HG02840 (cell line): ENCODE measurements around the gene MMP19.
"Not testable (repeated sequence)": the region's sequence is repeated elsewhere in the genome, so short reads cannot be mapped to it uniquely, and the experiment has no call there.

Experiments used
- ATAC-seq: cut with Tn5 transposase; IDR thresholded peaks from one replicate; pipeline ENCODE4 v1.9.1; 2021; ENCODE audit warnings: mild to moderate bottlenecking, moderate library complexity, moderate number of reproducible peaks; ENCODE audit not compliant: unreplicated experiment, low FRiP score

Gene MMP19, protein sequence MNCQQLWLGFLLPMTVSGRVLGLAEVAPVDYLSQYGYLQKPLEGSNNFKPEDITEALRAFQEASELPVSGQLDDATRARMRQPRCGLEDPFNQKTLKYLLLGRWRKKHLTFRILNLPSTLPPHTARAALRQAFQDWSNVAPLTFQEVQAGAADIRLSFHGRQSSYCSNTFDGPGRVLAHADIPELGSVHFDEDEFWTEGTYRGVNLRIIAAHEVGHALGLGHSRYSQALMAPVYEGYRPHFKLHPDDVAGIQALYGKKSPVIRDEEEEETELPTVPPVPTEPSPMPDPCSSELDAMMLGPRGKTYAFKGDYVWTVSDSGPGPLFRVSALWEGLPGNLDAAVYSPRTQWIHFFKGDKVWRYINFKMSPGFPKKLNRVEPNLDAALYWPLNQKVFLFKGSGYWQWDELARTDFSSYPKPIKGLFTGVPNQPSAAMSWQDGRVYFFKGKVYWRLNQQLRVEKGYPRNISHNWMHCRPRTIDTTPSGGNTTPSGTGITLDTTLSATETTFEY

DNA sequence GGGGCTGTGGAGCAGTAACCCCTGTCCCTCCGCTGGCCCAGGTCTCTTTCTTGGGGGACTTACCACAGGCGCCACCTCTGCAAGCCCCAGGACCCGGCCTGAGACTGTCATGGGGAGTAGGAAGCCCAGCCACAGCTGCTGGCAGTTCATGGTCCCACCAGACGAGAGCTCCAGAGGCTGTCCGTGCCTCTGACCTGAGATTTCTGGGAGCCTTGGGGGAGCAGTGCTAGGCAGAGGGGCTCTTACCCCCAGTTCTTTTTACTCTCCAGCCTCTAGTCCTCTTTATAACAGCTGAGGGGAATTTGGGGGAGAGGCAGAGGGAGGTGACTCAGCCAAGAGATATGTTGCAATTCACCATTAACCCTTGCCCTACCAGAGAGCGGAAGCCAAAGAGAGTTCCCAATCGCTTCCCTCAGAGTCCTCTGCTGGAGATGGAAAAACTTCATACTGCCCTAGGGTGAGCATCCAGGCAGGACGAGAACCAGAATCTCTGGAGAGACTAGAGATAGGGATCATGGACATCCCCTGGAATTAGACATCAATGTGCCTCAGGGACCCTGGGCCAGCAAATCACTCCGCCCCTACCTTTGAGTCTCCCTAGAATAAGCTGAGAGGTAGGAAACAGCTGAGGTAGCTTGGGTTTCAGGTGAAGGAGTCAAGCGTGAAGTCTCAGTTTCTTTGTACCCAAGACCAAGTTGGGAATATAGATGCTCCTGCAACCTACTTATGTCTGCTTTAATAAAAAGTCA lies at the start of gene MMP19:
TSS of gene MMP19 (minus strand) at position 256 of the 749 bp plus-strand sequence. CDS start at position 150, 106 bp downstream.
- no peak for ATAC-seq

DNA sequence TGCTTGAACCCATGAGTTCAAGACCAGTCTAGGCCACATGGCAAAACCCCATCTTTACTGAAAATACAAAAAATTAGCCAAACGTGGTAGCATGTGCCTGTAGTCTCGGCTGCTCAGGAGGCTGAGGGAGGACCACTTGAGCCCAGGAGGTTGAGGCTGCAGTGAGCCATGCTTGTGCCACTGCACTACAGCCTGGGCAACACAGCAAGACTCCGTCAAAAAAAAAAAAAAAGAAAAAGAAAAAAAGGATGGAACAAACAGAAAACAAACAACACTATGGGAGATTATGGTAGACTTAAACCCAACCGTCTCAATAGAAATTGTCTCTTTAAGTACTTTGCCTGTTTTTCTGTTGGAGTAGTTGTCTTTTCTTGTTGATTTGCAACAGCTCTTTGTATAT lies 48.6 kb upstream of the MMP19 start:
- no peak for ATAC-seq

DNA sequence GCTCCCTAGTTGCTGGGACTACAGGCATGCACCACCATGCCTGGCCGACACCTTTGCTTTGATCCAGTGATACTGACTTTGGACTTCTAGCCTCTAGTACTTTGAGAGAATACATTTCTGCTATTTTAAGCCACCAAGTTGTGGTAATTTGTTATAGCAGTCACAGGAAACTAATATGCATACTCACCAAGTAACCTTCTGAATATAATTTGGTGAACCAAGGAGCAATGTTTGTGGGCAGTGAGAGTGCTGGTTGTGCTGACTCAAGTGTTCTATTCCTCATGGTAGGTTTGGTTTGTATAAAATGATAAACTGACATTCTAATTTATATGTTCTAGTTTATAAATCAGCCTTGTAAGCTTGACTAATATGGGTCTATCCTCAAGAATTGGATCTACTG lies 42.4 kb upstream of the MMP19 start:
- no peak for ATAC-seq

DNA sequence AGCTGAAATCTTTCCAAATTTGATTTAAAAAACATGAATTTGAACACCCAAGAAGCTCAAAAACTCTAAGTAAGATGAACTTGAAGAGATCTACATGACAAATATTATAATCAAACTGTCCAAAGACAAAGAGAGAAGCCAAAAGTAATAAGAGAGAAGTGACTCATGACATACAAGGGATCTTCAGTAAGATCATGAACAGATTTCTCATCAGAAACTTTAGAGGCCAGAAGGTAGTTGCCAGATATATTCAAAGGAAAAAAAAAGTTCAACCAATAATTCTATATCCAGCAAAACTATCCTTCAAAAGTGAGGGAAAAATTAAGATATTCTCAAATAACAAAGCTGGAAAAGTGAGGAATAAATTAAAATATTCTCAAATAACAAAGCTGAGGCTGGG lies 35.1 kb upstream of the MMP19 start:
- ATAC-seq, result no peak

DNA sequence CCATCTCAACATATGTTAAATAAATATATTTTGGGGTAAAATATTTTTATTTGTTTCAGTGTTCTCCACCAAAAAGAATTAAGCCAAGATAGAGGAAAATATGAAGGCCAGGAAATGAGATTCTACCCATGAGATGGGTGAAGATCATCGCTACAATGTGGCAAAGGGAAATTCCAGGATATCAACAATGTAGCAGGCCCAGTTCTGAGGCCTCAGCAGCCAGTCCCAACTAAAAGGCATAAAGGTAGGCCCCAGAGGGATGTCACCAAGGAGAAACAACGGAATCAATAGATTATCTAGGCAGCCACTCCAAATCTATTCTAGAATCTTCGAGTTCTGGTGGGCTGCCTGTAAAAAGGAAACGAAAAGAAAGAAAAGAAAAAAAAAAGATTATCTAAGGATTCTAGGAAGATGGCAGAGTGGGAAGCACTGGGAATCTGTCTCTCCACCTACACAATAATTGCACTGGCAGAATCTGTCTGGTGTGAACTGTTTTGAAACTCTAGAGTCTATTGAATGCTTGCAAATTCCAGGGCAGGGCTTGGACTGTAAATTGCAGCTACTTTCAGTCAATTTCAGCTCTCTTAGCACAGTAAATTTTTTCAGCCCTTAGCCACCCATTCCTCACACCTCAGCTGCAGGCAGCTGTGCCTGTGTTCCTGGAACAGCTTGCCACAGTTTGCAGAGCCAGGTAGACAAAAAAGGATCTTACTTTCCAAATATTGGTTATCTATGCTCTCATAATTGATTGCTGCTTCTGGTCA lies 33.1 kb upstream of the MMP19 start:
- ATAC-seq, result no peak

DNA sequence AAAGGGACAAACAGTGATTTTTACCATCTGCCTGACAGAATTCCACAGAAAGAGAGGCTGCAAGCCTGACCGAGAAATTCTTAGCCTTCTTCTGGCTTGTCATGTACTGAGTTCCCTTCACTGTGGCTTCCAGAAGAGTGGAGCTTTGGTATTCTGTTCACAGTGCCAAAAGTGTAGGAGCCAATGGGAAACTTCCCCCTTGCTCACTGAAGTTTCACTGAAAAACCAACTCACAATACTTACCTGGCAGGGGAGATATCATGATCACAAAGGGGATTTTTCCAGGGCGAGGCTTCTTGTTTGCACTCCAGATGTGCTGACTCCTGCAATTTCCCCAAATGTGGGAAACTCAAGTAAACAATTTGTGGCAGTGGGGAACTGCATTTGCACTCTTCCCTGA lies 31.7 kb upstream of the MMP19 start:
- ATAC-seq, result no peak

DNA sequence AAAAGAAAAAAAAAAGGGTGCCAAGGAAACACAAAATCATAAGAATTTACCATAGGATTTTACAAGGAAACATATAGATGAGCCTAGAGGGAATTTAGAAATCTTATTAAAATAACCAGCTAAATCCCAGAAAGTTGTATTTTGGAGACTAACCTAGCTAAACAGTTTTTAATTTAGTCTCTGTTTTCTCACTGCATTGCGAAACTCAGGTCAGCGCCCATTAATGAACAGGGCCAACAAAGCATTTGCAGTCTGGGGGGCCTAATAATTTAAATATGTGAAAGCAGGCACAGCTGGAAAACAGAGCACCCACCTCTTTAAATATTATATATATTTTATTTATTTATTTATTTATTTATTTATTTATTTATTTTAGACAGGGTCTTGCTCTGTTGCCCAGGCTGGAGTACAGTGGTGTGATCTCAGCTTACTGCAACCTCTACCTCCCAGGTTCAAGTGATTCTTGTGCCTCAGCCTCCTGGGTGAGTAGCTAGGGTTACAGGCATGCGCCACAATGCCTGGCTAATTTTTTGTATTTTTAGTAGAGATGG lies 23.8 kb upstream of the MMP19 start:
- not testable (repeated sequence) for ATAC-seq

DNA sequence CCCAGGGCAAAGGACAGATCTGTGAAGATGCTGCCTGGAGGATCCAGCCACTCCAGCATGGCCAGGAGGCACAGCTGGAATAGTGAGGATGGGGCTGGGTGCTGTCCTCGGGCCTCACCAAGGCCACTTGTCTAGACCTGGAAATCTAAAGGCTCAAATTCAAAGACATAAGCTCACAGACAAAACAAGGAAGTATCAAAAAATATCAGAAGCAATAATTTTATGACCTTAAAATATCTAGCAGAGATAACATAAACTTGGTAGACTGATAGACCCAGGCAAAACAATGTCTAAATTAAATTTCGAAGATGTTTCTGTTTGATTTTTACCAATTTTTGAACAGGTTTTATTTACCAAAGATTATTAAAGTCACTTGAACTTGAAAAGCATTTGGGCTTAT lies 22.6 kb upstream of the MMP19 start:
- no peak for ATAC-seq

DNA sequence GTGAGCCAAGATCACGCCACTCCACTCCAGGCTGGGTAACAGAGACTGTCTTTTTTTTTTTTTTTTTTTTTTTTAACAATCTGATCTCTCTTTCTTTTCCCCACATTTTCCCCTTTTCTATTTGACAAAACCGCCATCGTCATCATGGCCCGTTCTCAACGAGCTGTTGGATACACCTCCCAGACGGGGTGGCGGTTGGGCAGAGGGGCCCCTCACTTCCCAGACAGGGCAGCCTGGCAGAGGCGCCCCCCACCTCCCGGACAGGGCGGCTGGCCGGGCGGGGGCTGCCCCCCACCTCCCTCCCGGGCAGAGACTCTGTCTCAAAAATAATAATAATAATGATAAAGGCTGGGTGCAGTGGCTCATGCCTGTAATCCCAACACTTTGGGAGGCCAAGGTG lies 20.2 kb upstream of the MMP19 start:
- not testable (repeated sequence) for ATAC-seq

DNA sequence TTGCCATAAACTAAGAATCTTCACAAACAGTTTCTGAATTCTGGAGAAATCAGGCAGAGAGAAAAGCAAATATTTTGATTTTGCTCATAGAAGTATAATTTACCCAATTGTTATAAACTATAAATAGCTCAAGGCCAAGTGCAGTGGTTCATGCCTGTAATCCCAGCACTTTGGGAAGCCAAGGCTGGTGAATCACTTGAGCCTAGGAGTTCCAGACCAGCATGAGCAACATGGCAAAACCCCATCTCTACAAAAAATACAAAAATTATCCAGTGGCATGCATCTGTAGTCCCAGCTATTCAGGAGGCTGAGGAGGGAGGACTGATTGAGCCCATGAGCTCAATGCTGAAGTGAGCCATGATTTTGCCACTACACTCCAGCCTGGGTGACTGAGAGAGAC lies 19.6 kb upstream of the MMP19 start:
- no peak for ATAC-seq

DNA sequence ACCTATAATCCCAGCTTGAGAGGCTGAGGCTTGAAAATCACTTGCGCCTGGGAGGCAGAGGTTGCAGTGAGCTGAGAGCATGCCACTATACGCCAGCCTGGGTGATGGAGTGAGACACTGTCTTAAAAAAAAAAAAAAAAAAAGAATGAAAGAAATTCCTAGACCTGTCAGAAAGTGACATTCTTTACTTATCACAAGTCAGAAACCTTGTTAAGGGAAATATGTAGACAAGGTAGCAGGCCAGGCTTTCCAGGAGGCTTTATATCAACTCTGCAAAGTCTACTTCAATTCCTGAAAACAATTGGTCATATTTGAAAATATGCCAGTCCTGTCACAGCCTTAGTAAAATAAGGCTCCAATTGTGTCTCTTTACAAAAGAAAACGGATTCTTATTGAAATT lies 19.1 kb upstream of the MMP19 start:
- ATAC-seq, result no peak

DNA sequence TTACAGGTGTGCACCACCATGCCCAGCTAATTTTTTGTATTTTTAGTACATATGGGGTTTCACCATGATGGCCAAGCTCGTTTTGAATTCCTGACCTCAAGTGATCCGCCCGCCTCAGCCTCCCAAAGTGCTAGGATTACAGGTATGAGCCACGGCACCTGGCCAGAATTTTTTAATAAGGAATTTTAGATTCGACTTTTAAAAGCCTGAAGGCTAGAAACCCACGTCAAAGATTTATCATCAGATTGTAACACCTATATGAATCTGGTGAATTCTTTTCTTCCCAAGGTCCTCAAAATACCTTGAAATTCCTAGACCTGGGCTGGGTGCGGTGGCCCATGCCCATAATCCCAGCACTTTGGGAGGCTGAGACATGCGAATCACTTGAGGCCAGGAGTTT lies 18.7 kb upstream of the MMP19 start:
- no peak for ATAC-seq

DNA sequence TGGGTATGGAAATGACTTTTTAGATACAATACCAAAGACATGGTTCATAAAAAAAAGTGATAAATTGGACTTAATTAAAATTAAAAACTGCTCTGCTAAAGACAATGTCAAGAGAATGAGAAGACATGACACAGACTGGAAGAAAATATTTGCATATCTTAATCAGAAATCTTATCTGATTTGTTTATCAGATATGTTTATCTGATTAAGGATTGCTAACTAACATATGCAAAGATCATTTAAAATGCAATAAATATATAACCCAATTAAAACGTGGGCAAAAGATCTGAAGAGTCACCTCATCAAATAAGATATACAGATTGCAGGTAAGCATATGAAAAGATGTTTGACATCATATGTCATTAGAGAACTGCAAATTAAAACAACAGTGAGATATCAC lies 10.0 kb upstream of the MMP19 start:
- ATAC-seq, result no peak

DNA sequence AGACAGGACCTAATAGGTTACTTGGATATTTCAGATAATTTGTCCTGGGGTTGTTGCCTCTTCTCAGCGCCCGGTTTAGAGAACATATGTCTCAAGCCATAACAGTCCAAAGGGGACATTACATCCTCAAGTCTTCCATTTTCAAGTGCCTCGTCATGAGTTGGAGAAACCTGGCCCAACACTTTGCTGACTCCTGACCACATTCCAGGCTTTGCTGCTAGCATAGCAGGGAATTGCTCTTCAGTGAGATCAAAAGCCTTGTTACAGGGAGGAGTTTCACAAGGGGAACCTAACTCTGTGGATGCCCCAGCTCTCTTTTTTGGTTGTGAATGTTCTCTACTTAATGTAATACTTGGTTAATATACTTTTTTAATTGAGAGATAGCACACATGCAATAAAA lies 8.2 kb upstream of the MMP19 start:
- ATAC-seq, result no peak

DNA sequence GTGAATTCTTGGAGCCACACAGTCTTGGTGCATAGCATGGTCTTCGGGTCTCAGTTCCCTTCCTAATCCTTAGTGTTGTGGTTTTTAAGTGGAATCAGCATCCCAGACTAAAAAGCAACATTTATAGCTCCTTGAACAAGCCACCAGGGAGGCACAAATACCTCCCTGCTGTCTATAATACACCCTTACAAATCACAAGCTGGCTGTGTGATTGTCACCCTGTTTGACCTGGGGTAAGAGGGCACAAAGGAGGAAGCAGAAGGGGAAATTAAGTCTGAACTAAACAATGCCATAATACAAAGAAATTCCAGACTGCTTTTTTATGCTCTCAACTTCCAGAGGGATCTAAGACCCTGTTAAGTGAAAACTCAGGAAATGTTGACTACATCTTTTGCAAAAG lies 7.7 kb upstream of the MMP19 start:
- ATAC-seq, result no peak

DNA sequence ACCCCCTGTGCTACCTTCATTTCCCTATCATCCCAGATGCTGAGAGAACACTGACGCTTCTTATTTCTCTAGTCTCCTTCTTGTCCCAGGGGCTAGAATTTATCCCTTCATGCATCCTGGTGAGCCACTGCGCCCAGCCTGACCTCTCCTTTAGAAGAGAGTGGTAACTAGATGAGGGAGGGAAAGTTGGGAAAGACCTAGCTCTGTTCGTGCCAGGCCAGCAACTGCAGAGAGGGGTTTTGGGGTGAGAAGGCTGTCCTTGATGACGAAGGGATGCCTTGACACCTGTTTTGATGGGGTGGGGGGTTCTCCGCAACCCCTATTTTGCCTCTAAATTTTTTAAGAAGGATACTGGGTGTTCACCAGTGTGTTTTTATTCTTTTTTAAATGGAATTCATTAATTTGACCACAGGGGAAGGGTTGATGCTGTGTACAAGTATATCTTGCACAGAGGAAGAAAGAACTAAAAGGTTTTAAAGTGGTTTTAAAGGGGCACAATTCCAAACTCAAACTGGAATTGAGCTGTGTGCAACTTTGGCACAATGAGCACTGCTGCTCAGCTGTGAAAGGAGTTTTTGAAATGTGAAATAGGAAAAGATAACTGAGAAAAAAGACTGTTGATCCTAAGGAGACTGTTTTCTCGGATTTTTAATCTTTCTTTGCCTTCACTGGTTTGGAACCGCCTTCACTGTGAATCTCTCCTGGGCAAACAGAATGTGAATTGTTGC lies 7.0 kb upstream of the MMP19 start:
- ATAC-seq, result no peak

DNA sequence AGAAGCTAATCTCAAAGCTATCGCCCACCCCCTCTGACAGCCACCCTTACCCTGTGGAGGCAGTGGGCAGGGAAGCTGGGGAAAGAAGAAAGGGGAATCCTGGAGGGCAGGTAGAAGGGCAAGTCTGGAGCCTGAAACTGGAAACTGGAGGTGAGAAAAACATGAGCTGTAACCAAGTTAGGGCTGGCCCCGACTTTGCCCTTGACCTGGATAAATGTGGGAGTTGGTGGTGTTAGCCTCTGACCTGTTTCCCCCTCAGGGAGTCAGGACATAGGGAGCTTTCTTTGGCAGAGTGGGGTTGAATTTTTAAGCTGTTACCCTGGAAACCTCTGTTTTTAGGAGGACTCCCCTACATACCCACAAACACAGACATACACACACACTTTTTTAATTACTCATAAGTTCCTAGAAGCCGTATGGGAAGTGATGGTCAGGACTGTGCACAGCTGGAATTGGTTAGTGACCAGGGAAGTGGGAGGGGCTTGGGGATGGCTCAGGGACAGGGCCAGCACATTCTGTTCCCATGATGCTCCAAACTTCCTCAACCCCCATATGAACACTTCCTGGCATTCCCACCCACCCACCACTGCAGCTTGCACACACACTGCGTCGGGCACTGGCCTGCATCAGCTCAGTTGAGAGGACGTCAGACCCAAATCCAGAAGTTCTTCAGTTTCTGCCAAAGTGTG lies 5.0 kb upstream of the MMP19 start:
- no peak for ATAC-seq

DNA sequence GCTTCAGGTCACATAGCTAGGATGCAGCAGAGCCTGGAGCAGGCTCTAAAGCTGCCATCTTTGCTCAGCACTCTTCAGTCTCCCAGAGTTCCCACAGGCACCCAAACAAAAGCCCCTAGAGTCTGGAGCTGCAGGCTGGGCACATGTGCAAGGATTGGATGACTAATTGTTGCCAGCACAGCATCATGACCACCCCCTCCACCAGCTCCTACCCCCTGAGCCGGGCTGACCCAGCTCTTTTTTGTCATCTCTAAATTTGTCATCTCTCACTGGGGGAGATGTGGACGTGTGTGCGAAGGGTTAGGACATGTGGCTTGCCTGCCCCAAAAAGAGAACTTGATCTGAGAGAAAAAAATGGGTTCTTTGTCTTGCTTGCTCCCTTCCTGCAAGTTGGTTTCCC lies 4.3 kb upstream of the MMP19 start:
- no peak for ATAC-seq

DNA sequence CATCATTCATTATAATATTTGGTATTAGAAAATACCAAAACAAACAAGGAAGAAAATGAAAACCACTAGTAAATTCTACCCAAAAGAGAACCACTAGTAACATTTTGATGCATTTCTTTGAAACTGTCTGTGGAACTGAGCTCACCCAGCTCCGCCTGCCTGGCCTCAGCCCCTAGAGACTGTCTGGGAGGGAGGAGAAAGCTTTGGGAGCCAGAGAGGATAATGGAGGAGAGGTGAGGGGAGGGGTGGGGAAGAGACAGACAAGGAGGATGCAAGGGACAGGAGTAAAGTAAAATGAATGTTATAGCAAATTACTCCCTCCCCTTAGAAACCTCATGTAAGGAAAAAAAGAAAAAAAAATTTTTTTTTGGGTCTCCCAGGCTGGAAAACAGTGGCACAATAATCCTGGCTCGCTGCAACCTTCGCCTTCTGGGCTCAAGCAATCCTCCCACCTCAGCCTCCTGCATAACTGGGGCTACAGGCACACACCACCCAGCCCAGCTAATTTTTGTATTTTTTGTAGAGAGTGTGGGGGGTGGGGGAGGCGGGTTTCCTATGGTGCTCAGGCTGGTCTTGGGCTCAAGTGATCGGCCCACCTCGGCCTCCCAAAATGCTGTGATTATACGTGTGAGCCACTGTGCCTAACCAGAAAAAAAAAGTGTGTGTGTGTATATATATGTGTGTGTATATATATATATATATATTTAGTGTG lies 3.2 kb upstream of the MMP19 start:
- no peak for ATAC-seq
